Caki2 (cell line): Measurements from ENCODE around the gene UROS. TPM values are rescaled to one million over a fixed set of nuclear protein-coding genes. Genes with fewer than 3 reads are reported as not detected.

Experiments used
- DNase-seq: peaks from one replicate; pipeline ENCODE4 v3.0.0-alpha.2; 2015; ENCODE audit warnings: low read depth
- in situ Hi-C: cut with HindIII; loops from 2 replicates; pipeline ENCODE4 v1.10.0; 2016; ENCODE audit warnings: low sequenced_read_pairs, low pct_unique_long_range_greater_than_20kb, mixed read lengths
- total RNA-seq: library from RNA; depleted of rRNA; stranded (reverse); fragments of >200 nt; shearing (Covaris generic); gene quantifications from 2 replicates; pipeline ENCODE4 v1.2.3, GENCODE V29; 2014; ENCODE audit warnings: low replicate concordance

UROS gene
- total RNA-seq, 1 experiment from 2014 or later = 78.1 TPM

- in situ Hi-C loops = no loop called here
- DNase-seq = no peak
These were observed 24.9 kb downstream of the UROS start for GRCh38 chr10:125797994-125798662.

- DNase-seq = no peak
- in situ Hi-C loops = no loop called here
These were observed 25.6 kb downstream of the UROS start for GRCh38 chr10:125797424-125797823.

GRCh38 chr10:125795637-125796190 lies 27.3 kb downstream of the UROS start:
- in situ Hi-C loops = no loop called here
- no peak for DNase-seq

GRCh38 chr10:125795128-125795527 lies 27.9 kb downstream of the UROS start:
- DNase-seq = no peak
- in situ Hi-C loops = no loop called here

- DNase-seq = no peak
- in situ Hi-C loops = no loop called here
These were observed 30.4 kb downstream of the UROS start for GRCh38 chr10:125792342-125793300.

DNA sequence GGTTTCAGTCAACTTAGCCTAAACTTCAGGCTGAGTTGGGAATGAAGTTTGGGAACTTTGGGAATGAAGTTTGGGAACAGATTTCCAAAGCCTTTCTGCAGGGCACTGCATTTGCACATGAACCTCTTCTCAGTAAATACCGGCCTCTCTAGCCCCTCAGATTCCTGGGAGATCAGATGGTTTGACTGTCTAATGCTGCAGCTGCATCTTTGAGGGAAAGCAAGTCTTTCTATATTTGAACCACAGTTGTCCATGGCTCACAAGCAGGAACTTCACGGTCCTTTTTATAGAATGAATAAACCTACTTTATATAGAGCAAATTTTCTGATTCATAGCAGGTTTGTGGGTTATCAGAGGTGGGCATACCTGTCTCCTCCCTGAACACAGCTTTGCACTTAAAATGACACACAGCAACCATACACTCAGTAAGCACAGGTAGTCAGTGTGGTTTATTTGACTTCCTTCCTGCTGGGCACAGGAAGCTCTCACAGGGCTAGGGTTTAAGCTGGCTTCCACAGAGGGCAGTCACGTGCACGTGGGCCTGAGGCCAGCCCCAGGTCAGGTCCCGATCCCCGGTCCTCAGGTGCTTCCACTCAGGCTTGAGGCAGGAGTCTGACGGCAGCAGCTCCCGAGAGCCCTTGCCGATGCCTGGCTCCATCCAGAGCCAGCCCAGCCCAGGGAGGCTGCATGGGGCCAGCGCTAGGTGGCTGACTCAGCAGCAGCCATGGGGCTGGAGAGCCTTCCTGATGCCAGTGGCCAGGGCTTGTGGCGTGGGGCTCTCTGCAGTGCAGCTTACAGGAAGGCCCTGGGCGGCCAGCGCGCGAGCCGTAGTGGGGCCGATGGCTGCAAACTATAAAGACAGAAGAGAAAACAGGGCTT lies 34.7 kb downstream of the UROS start:
- in situ Hi-C loops = no loop called here
- no peak for DNase-seq

DNA sequence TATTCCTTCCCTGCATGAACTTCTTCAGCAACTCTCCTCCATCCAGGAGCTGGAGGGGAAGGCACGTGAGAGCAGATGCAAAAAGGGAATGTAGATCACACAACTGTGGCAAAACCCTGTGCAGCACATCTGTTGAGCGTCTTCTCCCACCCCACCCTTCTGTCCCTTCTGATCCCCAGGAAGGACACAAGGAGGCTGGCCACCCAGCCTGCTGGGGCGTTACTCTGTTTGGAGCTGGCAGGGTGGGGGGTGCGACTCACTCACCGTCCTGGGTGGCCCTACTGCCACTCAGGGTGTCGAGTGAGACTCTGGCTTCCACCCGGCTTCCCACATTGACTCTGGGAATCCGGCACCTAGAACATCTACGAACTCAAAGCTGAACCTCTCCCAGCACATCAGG lies 37.3 kb downstream of the UROS start:
- no peak for DNase-seq
- in situ Hi-C loops = no loop called here

DNA sequence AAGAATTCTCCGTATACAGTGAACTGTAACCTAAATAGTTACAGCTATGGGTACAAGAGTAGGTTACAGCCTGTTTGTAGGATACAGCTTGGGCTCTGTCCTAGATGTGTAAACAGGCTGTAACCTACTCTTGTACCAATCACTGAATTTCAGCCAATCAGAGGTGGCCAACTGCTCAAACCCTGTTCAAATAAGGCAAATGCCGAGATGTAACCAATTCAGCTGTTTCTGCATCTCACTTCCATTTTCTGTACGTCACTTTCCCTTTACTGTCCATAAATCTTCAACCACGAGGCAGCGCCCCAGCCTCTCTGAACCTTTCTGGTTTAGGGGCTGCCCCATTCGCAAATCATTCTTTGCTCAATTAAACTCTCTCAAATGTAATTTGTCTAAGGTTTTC lies 39.1 kb downstream of the UROS start:
- in situ Hi-C loops = no loop called here
- DNase-seq = no peak

DNA sequence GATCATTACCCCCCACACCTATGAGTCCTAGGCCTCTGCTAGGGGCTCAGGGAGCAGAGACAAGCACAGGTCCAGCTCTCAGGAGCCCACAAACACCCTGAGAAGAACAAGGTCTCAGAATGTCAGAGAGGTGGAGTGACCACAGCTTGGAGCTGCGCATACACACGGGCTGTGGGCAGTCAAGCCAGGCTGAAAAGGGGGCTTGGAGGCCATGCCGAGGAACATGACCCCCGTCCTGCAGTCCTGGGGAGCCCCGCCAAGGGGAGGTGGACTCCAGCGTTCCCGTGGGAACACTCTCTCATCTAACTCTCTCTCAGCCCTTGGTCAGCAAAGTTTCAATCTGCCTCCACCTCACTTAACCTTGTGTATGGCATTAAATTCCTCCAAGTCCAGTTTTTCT lies 39.6 kb downstream of the UROS start:
- DNase-seq = no peak
- in situ Hi-C loops = no loop called here

GRCh38 chr10:125782616-125783015 lies 40.4 kb downstream of the UROS start:
- DNase-seq = no peak
- in situ Hi-C loops = no loop called here

DNA sequence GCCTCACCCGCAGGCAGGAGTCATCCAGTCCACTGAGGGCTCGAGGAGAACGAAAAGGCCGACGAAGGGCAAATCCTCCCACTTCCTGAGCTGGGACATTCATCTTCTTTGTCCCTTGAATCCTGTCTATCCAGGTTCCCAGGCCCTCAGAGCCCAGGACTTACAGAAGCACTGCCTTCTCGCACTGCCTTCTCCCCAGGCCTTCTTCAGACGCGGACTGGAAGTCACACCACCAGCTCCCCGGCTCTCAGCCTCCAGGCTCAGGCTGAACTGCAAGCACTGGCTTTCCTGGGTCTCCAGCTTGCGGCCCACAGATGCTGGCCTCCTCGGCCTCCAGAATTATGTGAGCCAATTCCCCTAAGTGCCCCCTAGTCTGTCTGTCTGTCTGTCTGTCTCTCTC lies 41.0 kb downstream of the UROS start:
- in situ Hi-C loops = no loop called here
- DNase-seq = no peak

- in situ Hi-C loops = no loop called here
These were observed 41.7 kb downstream of the UROS start for GRCh38 chr10:125781374-125781773.

DNA sequence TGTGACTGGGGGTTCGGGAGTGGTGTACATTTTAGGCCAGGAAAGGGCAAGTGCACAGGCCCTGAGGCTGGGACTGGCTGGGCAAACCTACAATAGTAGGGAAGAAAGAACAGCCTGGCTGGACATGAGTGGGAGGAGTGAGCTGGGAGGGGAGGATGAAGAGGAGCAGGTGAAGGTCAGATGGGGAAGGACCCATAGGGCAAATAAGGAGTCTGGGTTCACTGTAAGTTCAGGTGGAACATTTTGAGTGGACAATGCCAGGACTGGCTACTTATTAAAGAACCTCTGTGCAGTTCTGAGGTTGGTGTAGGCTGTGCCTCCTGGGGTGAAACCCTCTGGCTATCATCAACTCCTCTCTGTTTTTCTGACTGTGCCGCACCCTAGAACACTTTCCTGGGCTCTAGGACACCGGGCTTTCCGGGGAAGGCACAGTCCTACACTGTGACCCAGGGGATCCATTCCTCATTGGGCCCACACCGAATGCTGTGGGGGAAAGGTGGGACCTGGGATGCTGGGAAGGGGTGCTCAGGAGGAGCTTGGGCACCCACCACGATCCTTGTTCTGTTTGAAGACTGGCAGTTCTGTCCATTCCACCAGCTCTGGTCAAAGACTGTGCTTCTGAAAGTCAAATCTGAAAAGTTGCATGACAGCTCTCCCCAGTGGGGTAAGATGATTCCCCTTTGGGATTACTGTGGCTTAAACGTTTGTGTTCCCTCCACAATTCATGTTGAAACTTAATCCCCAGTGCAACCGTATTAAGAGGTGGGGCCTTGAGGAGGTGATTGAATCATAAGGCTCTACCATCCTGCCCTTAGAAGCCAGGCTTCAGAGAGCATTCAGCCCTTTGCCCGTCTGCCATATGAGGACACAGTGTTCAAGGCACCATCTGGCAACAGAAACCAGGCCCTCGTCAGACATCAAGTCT lies 43.4 kb downstream of the UROS start:
- in situ Hi-C loops = no loop called here

More at GRCh38 chr10:125781374-125781773, 41.7 kb downstream of the UROS start:
- DNase-seq = no peak

DNA sequence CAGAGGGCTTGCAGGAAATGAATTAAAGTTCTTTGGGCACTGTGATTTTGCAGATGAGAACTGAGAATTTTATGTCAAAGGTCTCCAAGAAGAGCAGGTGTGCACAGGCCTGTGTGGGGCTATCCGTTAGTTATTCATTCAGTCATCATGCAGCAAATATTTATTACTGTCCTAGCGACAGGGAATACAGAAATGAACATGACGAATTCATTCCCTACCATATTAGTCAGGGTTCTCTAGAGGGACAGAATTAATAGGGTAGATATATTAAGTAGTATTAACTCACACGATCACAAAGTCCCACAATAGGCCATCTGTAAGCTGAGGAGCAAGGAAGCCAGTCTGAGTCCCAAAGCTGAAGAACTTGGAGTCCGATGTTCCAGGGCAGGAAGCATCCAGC lies 44.5 kb downstream of the UROS start:
- in situ Hi-C loops = no loop called here
- DNase-seq = no peak

More for the DNA sequence above, 43.4 kb downstream of the UROS start:
- no peak for DNase-seq

DNA sequence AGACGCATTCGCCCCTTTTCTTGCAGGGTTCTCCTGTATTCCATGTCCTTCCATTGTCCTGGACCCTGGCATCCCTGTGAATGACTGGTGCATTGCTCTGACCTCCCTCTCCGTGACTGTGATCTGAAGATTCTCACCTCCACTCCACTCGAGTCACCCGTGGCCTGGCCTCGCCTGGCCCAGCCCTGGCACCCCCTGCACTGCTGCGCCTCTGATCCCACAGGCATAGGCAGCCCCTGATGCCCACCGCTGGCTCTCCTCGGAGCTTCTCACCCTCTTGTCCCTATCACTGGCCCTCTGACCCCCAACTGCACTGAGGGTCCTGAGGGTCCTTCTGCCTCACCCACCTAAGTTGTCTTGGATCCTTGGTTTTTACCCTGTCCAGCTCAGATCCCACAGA lies 45.3 kb downstream of the UROS start:
- no peak for DNase-seq
- in situ Hi-C loops = no loop called here

- in situ Hi-C loops = no loop called here
- no peak for DNase-seq
These were observed 47.5 kb downstream of the UROS start, which contains the start of gene MMP21 for GRCh38 chr10:125775491-125776106. TSS of gene MMP21 (minus strand) at chr10:125775821. CDS start at chr10:125775821, 0 bp downstream.
